ENCODE measurements around the gene SETD6. TPM values are rescaled to one million over a fixed set of nuclear protein-coding genes. Genes with fewer than 3 reads are reported as not detected.

The SETD6 gene
- total RNA-seq, 1 experiment from 2014 or later: 42.8 TPM

DNA sequence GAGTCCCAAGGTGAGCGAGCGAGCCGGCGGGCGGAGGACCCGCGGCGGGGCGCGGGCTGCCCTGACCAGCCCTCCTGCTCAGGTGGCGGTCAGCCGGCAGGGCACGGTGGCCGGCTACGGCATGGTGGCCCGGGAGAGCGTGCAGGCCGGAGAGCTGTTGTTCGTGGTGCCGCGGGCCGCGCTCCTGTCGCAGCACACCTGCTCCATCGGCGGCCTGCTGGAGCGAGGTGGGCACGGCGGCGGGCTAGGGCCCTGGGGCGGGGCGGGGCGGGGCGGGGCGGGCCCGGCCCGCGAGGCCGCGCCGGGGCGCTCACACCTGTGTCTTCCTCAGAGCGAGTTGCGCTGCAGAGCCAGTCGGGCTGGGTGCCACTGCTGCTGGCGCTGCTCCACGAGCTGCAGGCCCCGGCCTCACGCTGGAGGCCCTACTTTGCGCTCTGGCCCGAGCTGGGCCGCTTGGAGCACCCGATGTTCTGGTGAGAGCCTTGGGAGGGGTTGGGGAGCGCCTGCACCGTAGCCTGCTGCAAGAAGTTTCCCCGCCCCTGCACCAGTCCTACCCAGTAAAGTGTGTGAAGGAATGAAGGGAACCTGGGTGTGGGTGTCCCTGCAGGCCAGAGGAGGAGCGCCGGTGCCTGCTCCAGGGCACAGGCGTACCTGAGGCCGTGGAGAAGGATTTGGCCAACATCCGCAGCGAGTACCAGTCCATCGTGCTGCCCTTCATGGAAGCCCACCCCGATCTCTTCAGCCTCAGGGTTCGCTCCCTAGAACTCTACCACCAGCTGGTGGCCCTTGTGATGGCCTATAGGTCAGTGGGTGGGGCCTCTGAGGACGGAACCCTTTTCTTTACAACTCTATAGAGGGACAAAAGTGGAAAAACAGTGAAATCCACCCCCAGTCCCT is 802 bp downstream of the SETD6 start:
- TF ChIP-seq CTCF (IDR thresholded peaks at IDR 0.05; ENCODE audit: unreplicated experiment): peak; percentile 8
- Mint-ChIP-seq H3K9me3 (ENCODE audit: low read depth, unreplicated experiment) (no peaks in the 10 kb centered on the region), H3K27me3 (ENCODE audit: unreplicated experiment) (no peaks in the 10 kb centered on the region), H3K36me3 (ENCODE audit: insufficient read depth, unreplicated experiment) (peaks cover 76% of the 10 kb centered on the region), H3K27ac (ENCODE audit: unreplicated experiment) (peak overlapping the region; percentile 65), H3K4me1 (ENCODE audit: low read depth, unreplicated experiment) (peaks cover 20% of the 10 kb centered on the region), H3K4me3 (ENCODE audit: low read depth, unreplicated experiment) (peak overlapping the region; percentile 83)
- intact Hi-C loops (cut with micrococcal nuclease; ENCODE audit: unreplicated experiment): loop anchor here (1.0 kb wide), 1 partner anchor 145 kb away; no protein-coding TSS in a partner anchor
- DNase-seq: peak; percentile 65
- BruUV-seq (replicated peaks): no TSS peak
- CTCF ChIA-PET: interaction anchor here (1.0 to 1.4 kb wide), 2 partner anchors 21 to 145 kb away, joined by 3 to 4 read pairs; no protein-coding TSS in a partner anchor

- peak overlapping the region; percentile 83 for H3K4me3 Mint-ChIP-seq (ENCODE audit: low read depth, unreplicated experiment)
- no peaks in the 10 kb centered on the region for H3K9me3 Mint-ChIP-seq (ENCODE audit: low read depth, unreplicated experiment)
- TF ChIP-seq CTCF (IDR thresholded peaks at IDR 0.05; ENCODE audit: unreplicated experiment): no peak
- H3K27ac Mint-ChIP-seq (ENCODE audit: unreplicated experiment): peak overlapping the region; percentile 65
- no peak for DNase-seq
- H3K27me3 Mint-ChIP-seq (ENCODE audit: unreplicated experiment): no peaks in the 10 kb centered on the region
- intact Hi-C loops (cut with micrococcal nuclease; ENCODE audit: unreplicated experiment): no loop called here
- peaks cover 20% of the 10 kb centered on the region for H3K4me1 Mint-ChIP-seq (ENCODE audit: low read depth, unreplicated experiment)
- no TSS peak for BruUV-seq (replicated peaks)
- CTCF ChIA-PET: no interaction called here
- peaks cover 76% of the 10 kb centered on the region for H3K36me3 Mint-ChIP-seq (ENCODE audit: insufficient read depth, unreplicated experiment)
Observed at GRCh38 chr16:58516768-58517107, 1.4 kb downstream of the SETD6 start.

GRCh38 chr16:58518083-58518979 is 3.0 kb downstream of the SETD6 start:
- Mint-ChIP-seq H3K36me3 (ENCODE audit: insufficient read depth, unreplicated experiment) (peaks cover 88% of the 10 kb centered on the region), H3K27ac (ENCODE audit: unreplicated experiment) (no peak overlapping the region), H3K4me1 (ENCODE audit: low read depth, unreplicated experiment) (peaks cover 19% of the 10 kb centered on the region), H3K4me3 (ENCODE audit: low read depth, unreplicated experiment) (no peak overlapping the region), H3K9me3 (ENCODE audit: low read depth, unreplicated experiment) (no peaks in the 10 kb centered on the region), H3K27me3 (ENCODE audit: unreplicated experiment) (no peaks in the 10 kb centered on the region)
- intact Hi-C loops (cut with micrococcal nuclease; ENCODE audit: unreplicated experiment): no loop called here
- TSS peak; percentile 30 for BruUV-seq (replicated peaks)
- CTCF ChIA-PET: interaction anchor here (1.2 kb wide), 1 partner anchor 143 kb away, joined by 3 read pairs; no protein-coding TSS in a partner anchor
- no peak for DNase-seq
- TF ChIP-seq CTCF (IDR thresholded peaks at IDR 0.05; ENCODE audit: unreplicated experiment): no peak

GRCh38 chr16:58518980-58519368 is 3.7 kb downstream of the SETD6 start:
- Mint-ChIP-seq H3K27ac (ENCODE audit: unreplicated experiment) (no peak overlapping the region), H3K4me1 (ENCODE audit: low read depth, unreplicated experiment) (peaks cover 12% of the 10 kb centered on the region), H3K27me3 (ENCODE audit: unreplicated experiment) (no peaks in the 10 kb centered on the region), H3K9me3 (ENCODE audit: low read depth, unreplicated experiment) (no peaks in the 10 kb centered on the region), H3K4me3 (ENCODE audit: low read depth, unreplicated experiment) (no peak overlapping the region), H3K36me3 (ENCODE audit: insufficient read depth, unreplicated experiment) (peaks cover 92% of the 10 kb centered on the region)
- no peak for DNase-seq
- intact Hi-C loops (cut with micrococcal nuclease; ENCODE audit: unreplicated experiment): no loop called here
- TF ChIP-seq CTCF (IDR thresholded peaks at IDR 0.05; ENCODE audit: unreplicated experiment): no peak
- no TSS peak for BruUV-seq (replicated peaks)
- CTCF ChIA-PET: interaction anchor here (0.7 kb wide), 1 partner anchor 142 kb away, joined by 3 read pairs; no protein-coding TSS in a partner anchor
